ENCODE results near the gene SH2D1A.
A peak's percentile ranks its signal among the peaks of the same experiment; 100 is the strongest.
"Not testable (repeated sequence)": the region's sequence is repeated elsewhere in the genome, so short reads cannot be mapped to it uniquely, and the experiment has no call there.

SH2D1A gene

DNA sequence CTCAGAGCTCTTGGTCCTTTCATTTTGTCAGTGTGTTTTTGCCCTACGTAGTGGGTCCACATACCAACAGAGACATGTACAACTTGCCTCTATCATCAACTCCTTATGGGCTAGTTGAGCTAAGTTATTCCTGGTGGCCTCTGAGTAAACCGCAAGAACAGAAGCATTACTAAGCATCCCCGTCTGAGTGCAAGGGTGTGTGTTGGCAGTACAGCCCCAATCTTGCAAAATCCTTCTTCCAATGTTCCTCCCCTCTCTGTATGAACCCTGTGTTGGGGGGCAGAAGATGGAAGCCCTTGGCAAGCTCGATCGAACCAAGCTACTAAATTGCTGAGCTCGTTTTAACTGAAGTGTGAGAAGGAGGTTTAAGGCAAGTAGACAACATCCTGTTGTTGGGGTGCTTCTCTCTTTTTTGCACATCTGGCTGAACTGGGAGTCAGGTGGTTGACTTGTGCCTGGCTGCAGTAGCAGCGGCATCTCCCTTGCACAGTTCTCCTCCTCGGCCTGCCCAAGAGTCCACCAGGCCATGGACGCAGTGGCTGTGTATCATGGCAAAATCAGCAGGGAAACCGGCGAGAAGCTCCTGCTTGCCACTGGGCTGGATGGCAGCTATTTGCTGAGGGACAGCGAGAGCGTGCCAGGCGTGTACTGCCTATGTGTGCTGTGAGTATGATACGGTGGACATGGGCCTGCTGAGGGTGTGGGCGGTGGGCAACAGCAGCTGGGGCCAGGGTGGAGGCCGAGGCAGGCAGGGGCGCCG, at the start of gene SH2D1A:
Gene SH2D1A (plus strand): TSS at position 447 of the 760 bp plus-strand sequence. CDS start 80 bp downstream, at position 527.
- Mint-ChIP-seq H3K27me3 (no peaks in the 10 kb centered on the region), H3K36me3 (no peaks in the 10 kb centered on the region), H3K9me3 (no peaks in the 10 kb centered on the region), H3K27ac (no peak within 1 kb of the TSS), H3K4me3 (no peak within 1 kb of the TSS), H3K4me1 (no peaks in the 10 kb centered on the region)
- no peak for ATAC-seq

DNA sequence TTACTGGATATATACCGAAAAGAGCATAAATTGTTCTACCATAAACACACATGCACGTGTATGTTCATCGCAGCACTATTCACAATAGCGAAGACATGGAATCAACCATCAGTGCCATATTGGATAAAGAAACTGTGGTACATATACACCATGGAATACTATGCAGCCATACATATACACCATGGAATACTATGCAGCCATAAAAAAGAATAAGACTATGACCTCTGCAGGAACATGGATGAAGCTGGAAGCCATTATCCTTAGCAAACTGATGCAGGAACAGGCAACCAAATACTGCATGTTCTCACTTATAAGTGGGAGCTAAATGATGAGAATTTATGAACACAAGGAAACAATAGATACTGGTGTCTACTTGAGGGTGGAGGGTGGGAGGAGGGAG, 47.0 kb upstream of the SH2D1A start:
- not testable (repeated sequence) for ATAC-seq, H3K4me3 Mint-ChIP-seq, H3K4me1 Mint-ChIP-seq, H3K27ac Mint-ChIP-seq, H3K9me3 Mint-ChIP-seq, H3K27me3 Mint-ChIP-seq, H3K36me3 Mint-ChIP-seq

DNA sequence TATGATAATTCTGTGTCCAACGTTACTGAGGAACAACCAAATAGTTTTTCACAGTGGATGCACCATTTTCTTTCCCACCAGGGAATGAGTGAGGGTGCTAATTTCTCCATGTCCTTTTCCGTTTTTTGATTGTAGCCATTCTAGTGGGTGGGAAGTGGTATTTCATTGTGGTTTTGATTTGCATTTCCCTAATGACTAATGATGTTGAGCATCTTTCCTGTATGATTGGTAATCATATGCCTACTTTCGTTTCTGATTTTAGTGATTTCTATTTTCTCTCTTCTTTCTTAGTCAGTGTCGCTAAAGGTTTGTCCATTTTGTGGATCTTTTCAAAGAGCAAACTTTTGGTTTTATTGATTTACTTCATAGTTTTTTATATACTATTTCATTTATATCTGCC, 46.0 kb upstream of the SH2D1A start:
- ATAC-seq: no peak

DNA sequence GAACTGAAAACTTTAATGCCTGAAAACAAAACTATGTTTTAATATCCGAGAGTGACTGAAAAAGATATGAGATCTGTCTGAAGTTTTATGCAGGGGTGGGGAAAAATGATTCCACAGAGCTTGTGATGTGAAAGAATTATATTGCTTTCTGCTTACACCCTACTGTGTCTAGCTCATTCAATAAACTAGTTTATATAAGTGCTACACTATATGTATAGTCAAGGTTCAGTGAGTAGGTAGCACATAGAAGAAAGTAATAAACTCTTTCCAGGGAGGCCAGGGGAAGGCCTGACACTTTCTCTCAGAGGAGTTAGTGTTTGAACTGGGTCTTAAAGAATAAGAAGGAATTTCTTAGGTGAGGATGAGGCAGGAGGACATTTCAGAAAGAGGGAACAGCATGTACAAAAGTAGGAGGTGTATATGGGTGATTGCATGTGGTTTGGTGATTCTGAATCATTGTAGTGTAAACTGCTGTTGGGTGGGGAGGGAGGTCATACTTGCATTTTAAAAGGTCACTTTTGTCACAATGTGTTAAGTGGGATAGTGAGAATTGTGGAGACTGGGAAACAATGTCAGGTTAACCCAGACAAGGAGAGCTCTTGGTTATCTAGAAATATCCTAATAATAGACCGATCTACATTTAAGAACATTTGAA, 39.0 kb upstream of the SH2D1A start:
- H3K27ac Mint-ChIP-seq: no peak overlapping the region
- no peak overlapping the region for H3K4me3 Mint-ChIP-seq
- no peak for ATAC-seq

More for the DNA sequence above, 46.0 kb upstream of the SH2D1A start:
- Mint-ChIP-seq H3K27ac (no peak overlapping the region), H3K27me3 (peaks cover 12% of the 10 kb centered on the region), H3K9me3 (no peaks in the 10 kb centered on the region), H3K4me1 (no peaks in the 10 kb centered on the region), H3K36me3 (no peaks in the 10 kb centered on the region), H3K4me3 (no peak overlapping the region)

DNA sequence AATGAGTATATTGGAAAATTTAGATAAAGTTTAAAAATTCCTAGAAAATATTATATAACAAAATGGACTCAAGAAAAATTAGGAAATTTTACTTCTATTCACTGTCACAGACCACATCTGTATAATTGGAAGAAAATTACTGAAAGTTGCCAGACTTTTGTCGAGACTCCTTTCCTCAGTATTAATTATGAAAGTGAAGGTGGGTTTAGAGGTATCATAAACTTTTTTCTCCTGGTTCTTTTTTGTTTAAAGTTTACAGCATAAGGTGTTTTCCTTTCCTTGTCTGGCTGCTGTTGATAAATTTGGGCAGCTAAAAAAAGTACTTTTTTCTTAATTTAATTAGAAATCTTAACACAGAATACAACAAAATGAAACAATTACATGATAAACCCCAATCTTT, 20.6 kb upstream of the SH2D1A start:
- Mint-ChIP-seq H3K36me3 (no peaks in the 10 kb centered on the region), H3K9me3 (no peaks in the 10 kb centered on the region), H3K4me3 (no peak overlapping the region), H3K4me1 (no peaks in the 10 kb centered on the region), H3K27ac (no peak overlapping the region), H3K27me3 (no peaks in the 10 kb centered on the region)
- ATAC-seq: no peak

More for the DNA sequence above, 39.0 kb upstream of the SH2D1A start:
- H3K36me3 Mint-ChIP-seq: no peaks in the 10 kb centered on the region
- H3K27me3 Mint-ChIP-seq: peaks cover 24% of the 10 kb centered on the region
- no peaks in the 10 kb centered on the region for H3K9me3 Mint-ChIP-seq
- no peaks in the 10 kb centered on the region for H3K4me1 Mint-ChIP-seq

DNA sequence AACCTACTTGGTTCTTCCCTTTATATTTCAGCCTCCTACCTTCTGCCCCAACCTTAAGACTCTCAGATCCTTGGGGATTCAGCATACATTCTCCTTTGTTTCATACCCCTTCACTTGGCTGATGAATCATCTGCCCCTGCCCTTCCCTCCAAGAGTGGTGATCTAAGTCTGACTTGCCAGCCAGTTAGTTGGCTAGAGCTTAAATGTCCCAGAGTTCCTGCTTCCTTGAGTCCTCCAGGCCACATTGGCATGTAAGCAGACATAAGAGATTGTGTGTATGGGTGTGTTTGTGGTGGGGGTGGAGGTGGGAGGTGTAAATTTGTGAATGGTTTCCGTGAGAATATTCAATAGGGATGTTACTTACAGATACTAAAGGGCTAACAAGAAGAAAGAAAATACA, 17.6 kb upstream of the SH2D1A start:
- H3K27ac Mint-ChIP-seq: no peak overlapping the region
- H3K9me3 Mint-ChIP-seq: no peaks in the 10 kb centered on the region
- ATAC-seq: no peak
- H3K4me1 Mint-ChIP-seq: peaks cover 3% of the 10 kb centered on the region
- H3K36me3 Mint-ChIP-seq: no peaks in the 10 kb centered on the region
- H3K4me3 Mint-ChIP-seq: no peak overlapping the region
- no peaks in the 10 kb centered on the region for H3K27me3 Mint-ChIP-seq

DNA sequence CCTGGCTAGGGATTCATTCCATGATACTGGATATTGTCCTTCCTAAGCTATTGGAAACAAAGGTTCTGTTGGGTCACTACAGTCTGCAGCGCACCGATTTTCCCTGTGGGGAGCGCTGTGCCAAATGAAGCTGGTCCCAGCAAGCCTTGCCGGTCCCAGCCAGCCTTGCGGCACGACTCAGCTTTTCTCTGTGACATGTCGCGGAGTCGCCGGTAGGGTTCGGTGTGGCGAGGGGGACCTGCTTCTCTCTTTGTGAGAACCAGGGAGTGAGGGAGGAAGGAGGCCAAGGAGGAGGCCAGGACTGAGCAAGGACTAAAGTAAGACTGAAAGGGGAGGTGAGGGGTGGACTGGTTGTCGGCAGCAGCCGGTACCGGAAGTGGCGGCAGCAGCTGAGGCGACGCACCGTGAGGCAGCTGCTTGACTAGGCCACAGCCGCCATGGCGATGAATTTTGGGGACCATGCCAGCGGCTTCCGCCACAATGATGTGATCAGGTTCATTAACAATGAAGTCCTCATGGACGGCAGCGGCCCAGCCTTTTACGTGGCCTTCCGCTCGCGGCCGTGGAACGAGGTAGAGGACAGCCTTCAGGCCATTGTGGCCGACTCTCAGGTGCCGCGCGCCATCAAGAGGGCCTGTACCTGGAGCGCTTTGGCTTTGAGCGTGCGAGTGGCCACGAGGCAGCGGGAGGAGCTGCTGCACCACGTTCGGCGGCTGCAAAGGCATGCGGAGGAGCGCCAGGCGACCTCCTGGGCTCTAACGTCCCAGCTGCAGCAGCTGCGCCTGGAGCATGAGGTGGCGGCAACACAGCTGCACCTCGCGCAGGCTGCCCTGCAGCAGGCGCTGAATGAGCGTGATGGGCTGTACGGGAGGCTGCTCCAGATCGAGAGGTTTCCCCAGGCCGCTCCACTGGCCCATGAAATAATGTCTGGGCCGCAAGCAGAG, 13.6 kb upstream of the SH2D1A start, which contains the start of gene TEX13D:
Gene TEX13D (plus strand): TSS at position 180 of the 944 bp plus-strand sequence. CDS start 258 bp downstream, at position 438.
- no peaks in the 10 kb centered on the region for H3K36me3 Mint-ChIP-seq
- peaks cover 6% of the 10 kb centered on the region for H3K4me1 Mint-ChIP-seq
- H3K27me3 Mint-ChIP-seq: no peaks in the 10 kb centered on the region
- ATAC-seq: no peak
- H3K27ac Mint-ChIP-seq: no peak within 1 kb of the TSS
- no peak within 1 kb of the TSS for H3K4me3 Mint-ChIP-seq
- no peaks in the 10 kb centered on the region for H3K9me3 Mint-ChIP-seq

DNA sequence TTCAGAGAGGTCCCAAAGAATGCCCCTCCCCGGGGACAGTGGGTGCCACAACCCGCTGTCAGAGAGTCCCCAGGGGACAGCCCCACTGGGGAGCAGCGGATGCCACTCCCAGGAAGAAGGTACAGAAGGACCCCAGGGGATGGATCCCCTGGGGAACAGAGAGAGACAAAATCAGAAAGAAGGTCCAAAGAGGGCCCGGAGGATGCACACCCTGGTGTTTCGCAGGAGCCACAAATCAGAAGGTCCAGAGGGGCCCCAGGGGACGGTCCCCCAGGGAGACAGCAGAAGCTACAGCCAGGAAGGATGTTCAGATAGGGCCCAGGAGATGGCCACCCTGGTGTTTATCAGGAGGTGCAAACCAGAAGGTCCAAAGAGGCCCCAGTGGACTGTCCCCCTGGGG, 12.5 kb upstream of the SH2D1A start:
- Mint-ChIP-seq H3K4me3 (no peak overlapping the region), H3K4me1 (peaks cover 6% of the 10 kb centered on the region), H3K9me3 (no peaks in the 10 kb centered on the region), H3K27me3 (no peaks in the 10 kb centered on the region), H3K27ac (no peak overlapping the region), H3K36me3 (no peaks in the 10 kb centered on the region)
- peak; percentile 16 for ATAC-seq

DNA sequence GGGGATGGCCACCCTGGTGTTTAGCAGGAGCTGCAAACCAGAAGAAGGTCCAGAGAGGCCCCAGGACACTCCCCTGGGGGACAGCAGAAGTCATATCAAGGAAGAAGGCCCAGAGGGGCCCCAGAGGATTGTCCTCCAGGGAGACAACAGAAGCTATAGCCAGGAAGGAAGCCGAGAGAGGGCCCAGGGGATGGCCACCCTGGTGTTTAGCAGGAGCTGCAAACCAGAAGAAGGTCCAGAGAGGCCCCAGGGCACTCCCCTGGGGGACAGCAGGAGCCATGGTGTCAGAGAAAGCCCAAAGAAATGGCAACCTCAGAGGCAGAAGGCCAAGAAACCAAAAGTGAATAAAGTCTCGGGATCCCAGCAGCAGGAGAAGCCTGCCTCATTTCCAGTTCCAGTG, 11.8 kb upstream of the SH2D1A start:
- ATAC-seq, H3K27ac Mint-ChIP-seq, H3K27me3 Mint-ChIP-seq, H3K36me3 Mint-ChIP-seq, H3K9me3 Mint-ChIP-seq, H3K4me3 Mint-ChIP-seq, H3K4me1 Mint-ChIP-seq: not testable (repeated sequence)

DNA sequence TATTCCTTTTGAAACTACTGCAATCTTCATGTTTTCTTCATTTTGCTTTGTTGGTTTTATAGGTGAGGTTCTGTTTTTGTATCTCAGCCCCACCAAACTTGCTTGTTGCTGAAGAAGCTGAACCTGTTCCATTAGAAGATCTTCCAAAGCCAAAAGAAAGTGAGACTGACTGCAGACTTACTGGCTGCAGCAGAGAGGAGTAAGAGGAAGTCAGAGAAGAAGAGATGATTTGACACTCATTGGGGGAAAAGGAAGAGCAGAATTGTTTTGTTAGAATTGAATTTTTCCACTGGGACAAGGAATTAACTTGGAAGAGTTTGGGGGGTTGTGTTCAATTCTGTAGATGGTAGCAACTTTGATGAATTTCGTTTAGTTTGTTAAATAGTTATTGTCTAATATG, 10.8 kb upstream of the SH2D1A start:
- no peak for ATAC-seq
- no peaks in the 10 kb centered on the region for H3K9me3 Mint-ChIP-seq
- H3K4me3 Mint-ChIP-seq: no peak overlapping the region
- no peak overlapping the region for H3K27ac Mint-ChIP-seq
- no peaks in the 10 kb centered on the region for H3K36me3 Mint-ChIP-seq
- peaks cover 6% of the 10 kb centered on the region for H3K4me1 Mint-ChIP-seq
- no peaks in the 10 kb centered on the region for H3K27me3 Mint-ChIP-seq

DNA sequence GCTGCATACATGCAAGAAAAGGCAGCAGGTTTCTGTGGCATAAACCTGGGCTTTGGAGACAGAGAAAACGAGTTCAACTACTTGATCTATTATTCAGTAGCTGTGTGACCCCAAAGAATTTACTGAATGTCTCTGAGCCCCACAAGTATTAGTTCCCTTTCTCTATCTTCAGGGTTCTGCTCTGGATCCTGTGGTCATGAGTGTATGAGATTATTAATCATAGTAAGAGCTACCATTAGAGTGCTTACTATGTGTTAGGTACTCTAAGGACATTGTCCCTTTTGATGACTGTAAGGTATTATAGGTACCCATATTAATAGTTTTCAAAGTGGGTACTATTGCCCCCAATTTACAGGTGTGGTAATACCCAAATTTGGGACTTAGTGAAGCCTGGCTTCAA, 8.4 kb upstream of the SH2D1A start:
- no peak for ATAC-seq
- H3K9me3 Mint-ChIP-seq: no peaks in the 10 kb centered on the region
- H3K4me3 Mint-ChIP-seq: no peak overlapping the region
- H3K4me1 Mint-ChIP-seq: peaks cover 6% of the 10 kb centered on the region
- no peaks in the 10 kb centered on the region for H3K36me3 Mint-ChIP-seq
- no peaks in the 10 kb centered on the region for H3K27me3 Mint-ChIP-seq
- no peak overlapping the region for H3K27ac Mint-ChIP-seq

DNA sequence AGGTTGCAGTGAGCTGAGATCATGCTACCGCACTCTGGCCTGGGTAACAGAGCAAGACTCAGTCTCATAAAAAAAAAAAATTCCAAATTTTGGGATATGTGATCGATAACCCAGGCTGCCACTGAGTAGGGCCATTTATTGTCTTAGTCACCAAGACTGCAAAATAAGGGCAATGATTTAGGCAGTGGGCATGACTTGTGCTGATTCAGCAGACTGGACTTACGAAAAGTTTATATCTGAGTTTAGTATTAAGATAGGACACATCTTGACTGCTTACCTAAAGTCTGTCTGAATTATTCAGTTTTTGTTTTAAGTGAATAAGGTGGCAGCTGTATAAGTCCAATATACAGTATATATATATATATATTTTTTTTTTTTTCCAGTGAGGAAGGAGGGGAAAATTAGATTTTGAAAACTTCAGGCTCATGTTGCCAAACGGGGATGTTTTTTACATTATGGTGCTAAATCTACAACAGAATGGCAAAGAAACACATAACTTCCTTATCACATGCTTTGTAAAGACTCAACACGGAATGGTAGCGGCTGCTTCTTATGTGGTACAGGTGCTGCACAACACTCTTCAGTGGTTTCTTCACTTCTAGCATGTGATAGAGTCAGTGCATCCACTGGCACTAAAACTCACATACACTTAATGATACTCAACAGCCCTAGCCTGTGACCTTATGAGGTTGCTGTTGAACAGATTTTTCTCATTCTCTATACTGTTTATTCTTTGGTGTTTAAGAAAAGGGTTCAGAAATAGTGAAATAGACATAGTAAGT, 7.4 kb upstream of the SH2D1A start:
- Mint-ChIP-seq H3K27ac (no peak overlapping the region), H3K9me3 (no peaks in the 10 kb centered on the region), H3K36me3 (no peaks in the 10 kb centered on the region), H3K4me1 (peaks cover 2% of the 10 kb centered on the region), H3K27me3 (no peaks in the 10 kb centered on the region), H3K4me3 (no peak overlapping the region)
- ATAC-seq: no peak

DNA sequence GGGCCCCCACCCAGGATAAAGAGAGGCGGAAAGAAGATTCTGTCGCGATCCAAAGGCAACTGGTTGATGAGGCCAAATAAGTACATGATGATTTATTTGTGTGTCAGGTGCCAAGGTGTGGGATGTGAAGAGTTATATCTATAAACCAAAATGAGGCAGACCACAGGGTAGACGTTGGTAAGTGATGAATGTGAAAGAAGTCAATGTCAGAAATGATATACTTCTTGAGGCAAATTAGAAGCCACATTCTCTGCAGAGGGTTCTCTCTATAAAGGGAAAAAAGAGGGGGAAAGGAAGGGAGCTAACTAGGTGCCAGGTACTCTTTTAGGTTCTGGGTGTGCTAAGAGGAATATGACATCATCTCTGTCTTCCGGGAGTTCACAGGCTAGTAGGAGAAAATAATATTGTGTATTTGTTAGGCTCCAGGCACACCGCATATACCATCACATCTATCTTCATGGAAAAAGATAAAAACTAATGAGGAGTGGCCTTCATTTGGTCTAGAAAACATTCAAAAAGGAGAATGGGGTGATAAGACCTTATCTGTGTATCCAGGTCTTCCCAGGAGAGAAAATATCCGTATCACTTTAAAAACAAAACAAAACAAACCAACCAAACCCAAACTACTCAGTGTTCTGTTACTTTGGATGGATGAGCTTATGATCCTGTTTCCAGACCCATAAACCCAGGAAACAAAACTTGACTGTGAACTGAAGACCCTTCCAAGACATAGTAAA, 4.8 kb upstream of the SH2D1A start:
- H3K27me3 Mint-ChIP-seq: no peaks in the 10 kb centered on the region
- H3K27ac Mint-ChIP-seq: no peak overlapping the region
- H3K4me1 Mint-ChIP-seq: no peaks in the 10 kb centered on the region
- ATAC-seq: no peak
- no peak overlapping the region for H3K4me3 Mint-ChIP-seq
- no peaks in the 10 kb centered on the region for H3K9me3 Mint-ChIP-seq
- no peaks in the 10 kb centered on the region for H3K36me3 Mint-ChIP-seq

DNA sequence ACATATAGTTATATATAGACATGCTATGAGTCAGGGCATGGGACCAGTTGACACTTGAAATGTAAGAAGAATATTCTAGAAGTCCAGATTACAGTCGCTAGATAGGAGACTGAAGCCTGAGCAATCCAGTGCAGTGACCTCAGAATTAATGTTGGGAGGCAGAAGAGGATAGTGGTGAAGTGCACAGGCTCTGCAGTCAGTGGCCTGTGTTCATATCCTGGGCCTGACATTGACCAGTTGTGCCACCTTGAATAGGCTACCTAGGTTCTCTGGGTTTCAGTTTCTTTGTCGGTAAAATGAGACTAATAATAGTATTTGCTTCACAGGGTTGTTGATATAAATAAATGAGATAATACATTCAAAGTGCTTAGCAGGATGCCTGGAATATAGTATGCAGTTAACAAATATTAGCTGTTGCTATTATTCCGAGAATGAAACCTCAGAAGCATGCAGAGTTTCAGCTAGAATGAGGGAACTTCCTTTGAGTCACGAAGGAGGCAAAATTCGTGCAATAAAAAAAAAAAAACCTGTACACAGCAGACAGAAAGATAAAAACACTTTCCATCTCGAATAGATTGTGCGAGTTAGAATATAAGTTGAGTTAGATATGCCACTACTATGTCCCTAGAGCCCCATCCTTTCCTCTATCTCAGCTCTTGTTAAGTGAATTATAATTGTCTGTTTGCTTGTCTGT, 4.0 kb upstream of the SH2D1A start:
- no peak overlapping the region for H3K27ac Mint-ChIP-seq
- H3K4me3 Mint-ChIP-seq: no peak overlapping the region
- ATAC-seq: no peak
- H3K36me3 Mint-ChIP-seq: no peaks in the 10 kb centered on the region
- no peaks in the 10 kb centered on the region for H3K4me1 Mint-ChIP-seq
- no peaks in the 10 kb centered on the region for H3K27me3 Mint-ChIP-seq
- no peaks in the 10 kb centered on the region for H3K9me3 Mint-ChIP-seq

Data from stimulated activated memory B cell treated with anti-CD40 and anti-IgM and Interleukin-4, amounts not matched to agents 10 μg/mL and 1 μg/mL and 100 μg/mL, for 72 hours (primary cell).